GM12878 (cell line): Measurements from ENCODE around the gene SPCS3. TPM values are rescaled to one million over a fixed set of nuclear protein-coding genes. Genes with fewer than 3 reads are reported as not detected.

ENCODE experiments used
- ATAC-seq: fragments of 200-7000 bp; cut with Tn5 transposase; 3 replicates; pipeline ENCODE4 v1.9.1; 2020; ENCODE audit warnings: mild to moderate bottlenecking, moderate library complexity
- BruUV-seq: library from RNA; stranded (reverse); fragments of 400-500 nt; replicated peaks from 2 replicates; lab custom pipeline; 2021; lab: Mats Ljungman, UMichigan
- CTCF ChIA-PET: fragments of 300-600 bp; sonication (Branson Sonifier 250); formaldehyde crosslinking; extraction: SDS; loops from one replicate; lab custom pipeline; 2021; ENCODE audit warnings: inconsistent platforms; lab: Yijun Ruan, JAX
- POLR2A ChIA-PET: fragments of 350-600 bp; formaldehyde crosslinking; extraction: SDS; loops from one replicate; lab custom pipeline; 2021; ENCODE audit warnings: inconsistent platforms; lab: Charles Lee
- RAD21 ChIA-PET: fragments of 300-600 bp; sonication (Branson Sonifier 250); formaldehyde crosslinking; loops from one replicate; lab custom pipeline; 2023; ENCODE audit warnings: antibody characterized with exemption; ENCODE audit not compliant: unreplicated experiment; lab: Charles Lee
- SMC1A ChIA-PET: fragments of 300-600 bp; sonication (Branson Sonifier 250); formaldehyde crosslinking; loops from one replicate; lab custom pipeline; 2023; ENCODE audit not compliant: unreplicated experiment, uncharacterized antibody; lab: Charles Lee
- DNase-seq: peaks from one replicate; pipeline ENCODE4 v3.0.0-alpha.2; 2011; ENCODE audit warnings: low read depth, low spot score
- FAIRE-seq: peaks from 3 replicates; lab custom pipeline; 2011; peaks lifted over from hg19 to GRCh38; lab: Jason Lieb, UNC
- H2AFZ ChIP-seq: 2 replicates; pipeline ENCODE4 v1.6.0; 2011; ENCODE audit warnings: low read depth, low read length, control low read depth; ENCODE audit not compliant: control insufficient read depth
- H3K27ac ChIP-seq: 2 replicates; pipeline ENCODE4 v1.5.1; 2011; ENCODE audit warnings: control low read depth; ENCODE audit not compliant: control insufficient read depth, insufficient read depth
- H3K27me3 ChIP-seq, 2 experiments: replicated peaks in 1 of 2; 2 replicates each; pipeline versions ENCODE4 v1.6.0 to v1.6.1; 2011; ENCODE audit warnings: low read length in 1 of 2; ENCODE audit not compliant: control insufficient read depth in 2 of 2, insufficient read depth in 2 of 2
- H3K36me3 ChIP-seq, 2 experiments: 2 replicates each; pipeline ENCODE4 v1.5.1; 2011; ENCODE audit warnings: low read length in 1 of 2; ENCODE audit not compliant: control insufficient read depth in 2 of 2, insufficient read depth in 2 of 2
- H3K4me1 ChIP-seq: 2 replicates; pipeline ENCODE4 v1.6.1; 2011; ENCODE audit warnings: mild to moderate bottlenecking, low read length, moderate library complexity, mixed read lengths; ENCODE audit not compliant: control insufficient read depth, insufficient read depth
- H3K4me2 ChIP-seq: 2 replicates; pipeline ENCODE4 v1.6.0; 2011; ENCODE audit warnings: control low read depth; ENCODE audit not compliant: control insufficient read depth, insufficient read depth
- H3K4me3 ChIP-seq: fragments of 200-600 bp; sonication (generic); 2 replicates; pipeline ENCODE4 v1.5.1; 2016
- H3K79me2 ChIP-seq: 2 replicates; pipeline ENCODE4 v1.6.0; 2011; ENCODE audit warnings: low read length; ENCODE audit not compliant: control insufficient read depth, insufficient read depth
- H3K9ac ChIP-seq: 2 replicates; pipeline ENCODE4 v1.8.0; 2011; ENCODE audit warnings: low read length, control low read depth, mixed read lengths; ENCODE audit not compliant: control insufficient read depth, insufficient read depth
- H3K9me3 ChIP-seq: replicated peaks from 3 replicates; pipeline ENCODE4 v1.5.1; 2011; ENCODE audit warnings: mild to moderate bottlenecking, low read length; ENCODE audit not compliant: control insufficient read depth, insufficient read depth
- H4K20me1 ChIP-seq: 2 replicates; pipeline ENCODE4 v1.6.0; 2011; ENCODE audit not compliant: control insufficient read depth, insufficient read depth
- EZH2 ChIP-seq: IDR thresholded peaks from 2 replicates; pipeline ENCODE4 v1.6.1; 2012; ENCODE audit warnings: low read depth, mild to moderate bottlenecking, control low read depth, inconsistent platforms, low read length, borderline replicate concordance; ENCODE audit not compliant: control insufficient read depth
- IRF5 ChIP-seq: fragments of 450-650 bp; IDR thresholded peaks from 2 replicates; pipeline ENCODE4 v1.6.1; 2017; ENCODE audit warnings: borderline replicate concordance
- KDM1A ChIP-seq: fragments of 200-600 bp; sonication (generic); IDR thresholded peaks from 2 replicates; pipeline ENCODE4 v1.6.1; 2016; ENCODE audit warnings: borderline replicate concordance
- MAX ChIP-seq: IDR thresholded peaks from 2 replicates; pipeline ENCODE4 v1.6.1; 2012; ENCODE audit warnings: low read depth, low read length, improper control_type of control experiment
- NFYA ChIP-seq: IDR thresholded peaks from 2 replicates; pipeline ENCODE4 v1.6.1; 2011; ENCODE audit warnings: low read depth, mild to moderate bottlenecking, low read length, improper control_type of control experiment, borderline replicate concordance
- REST ChIP-seq: IDR thresholded peaks from 2 replicates; pipeline ENCODE4 v1.6.1; 2012; ENCODE audit warnings: mild to moderate bottlenecking, low read depth, low read length
- SIN3A ChIP-seq: IDR thresholded peaks from 2 replicates; pipeline ENCODE4 v1.6.1; 2012; ENCODE audit warnings: low read depth, low read length, improper control_type of control experiment
- SREBF2 ChIP-seq: IDR thresholded peaks from 2 replicates; pipeline ENCODE4 v1.6.1; 2012; ENCODE audit warnings: mild to moderate bottlenecking, low read length
- USF2 ChIP-seq: IDR thresholded peaks from 2 replicates; pipeline ENCODE4 v1.6.1; 2011; ENCODE audit warnings: low read depth, low read length, improper control_type of control experiment, borderline replicate concordance
- WGBS: methylation state at CpG from one replicate; pipeline ENCODE4 v1.1.6; 2016; ENCODE audit warnings: low lambda C conversion rate; ENCODE audit not compliant: insufficient replicate concordance, insufficient coverage; ENCODE audit errors: missing lambda C conversion rate; 5-methylcytosine and 5-hydroxymethylcytosine counted together
- in situ Hi-C: fragments of 300-500 bp; cut with MboI; formaldehyde crosslinking; loops from 9 replicates; pipeline ENCODE4 v1.14.3; 2018; ENCODE audit warnings: mixed read lengths
- intact Hi-C: fragments of 100-400 bp; cut with micrococcal nuclease; formaldehyde crosslinking; loops from one replicate; pipeline ENCODE4 v1.14.2; 2022; ENCODE audit not compliant: unreplicated experiment
- polyA plus RNA-seq, 11 experiments: library from polyadenylated mRNA; depleted of rRNA in 4 of 11; unstranded in 6 of 11; stranded (reverse) in 5 of 11; fragments of >200 nt; fragmentation: Nextera tagmentation in 4 of 11; fragmentation: Illumina TruSeq in 1 of 11; extraction: Ambion mirVana in 4 of 11; extraction: Trizol in 1 of 11; gene quantifications; 1 replicate in 1 of 11; 2 replicates in 10 of 11; pipeline versions ENCODE4 v1.2.1 to v1.2.3, GENCODE V29; 2011 to 2016; ENCODE audit warnings: inconsistent platforms in 2 of 11, missing spikeins in 2 of 11, low read depth in 1 of 11
- total RNA-seq, 4 experiments: library from RNA; depleted of rRNA in 3 of 4; stranded (reverse); fragments of >200 nt in 3 of 4; fragmentation: Illumina TruSeq in 1 of 4; extraction: Trizol in 1 of 4; gene quantifications; 2 replicates each; pipeline versions ENCODE4 v1.2.1 to v1.2.3, GENCODE V29; 2013 to 2021
- TF ChIP-seq, protein P1 (sequence below): fragments of 450-650 bp; formaldehyde crosslinking; IDR thresholded peaks from 2 replicates; pipeline ENCODE4 v1.5.0; 2022; ENCODE audit warnings: mild to moderate bottlenecking, missing genetic modification characterization
- TF ChIP-seq, protein P2 (sequence below): fragments of 450-650 bp; IDR thresholded peaks from 2 replicates; pipeline ENCODE4 v1.6.1; 2014; ENCODE audit warnings: mild to moderate bottlenecking

The SPCS3 gene
- total and polyA plus RNA-seq, 10 of the 15 experiments (the other 5 are each of a cell fraction or from before 2014, with no cell fraction given): 50.0 to 151 (median 76.4) TPM

- H3K27me3 ChIP-seq: no peaks in the 10 kb centered on the region
- WGBS: 100% methylated on average over 1 of the region's 1 CpG
- no peak for ATAC-seq
- ChIA-PET SMC1A (interaction anchor here (2.2 kb wide), 1 partner anchor 11 kb away, joined by 10 read pairs; no protein-coding TSS in a partner anchor), POLR2A (no interaction called here), CTCF (no interaction called here), RAD21 (no interaction called here)
- no peak for DNase-seq
- FAIRE-seq: no peak
- H3K9me3 ChIP-seq: no peaks in the 10 kb centered on the region
- H3K9ac ChIP-seq: no peak overlapping the region
- no TSS peak for BruUV-seq
- H3K4me3 ChIP-seq: no peak overlapping the region
- intact Hi-C loops: no loop called here
- H3K27ac ChIP-seq: no peak overlapping the region
- H3K4me2 ChIP-seq: no peak overlapping the region
- H2AFZ ChIP-seq: no peak overlapping the region
- peaks cover 2% of the 10 kb centered on the region for H4K20me1 ChIP-seq
- H3K36me3 ChIP-seq: peaks cover 0 to 3% of the 10 kb centered on the region in 2 experiments; a peak in 1 of 4 replicates
- in situ Hi-C loops: loop anchor here (10.0 to 25.0 kb wide), 3 partner anchors 298 to 773 kb away; no protein-coding TSS in a partner anchor
- H3K79me2 ChIP-seq: no peaks in the 10 kb centered on the region
- H3K4me1 ChIP-seq: no peaks in the 10 kb centered on the region
- TF ChIP-seq, protein P1, sequence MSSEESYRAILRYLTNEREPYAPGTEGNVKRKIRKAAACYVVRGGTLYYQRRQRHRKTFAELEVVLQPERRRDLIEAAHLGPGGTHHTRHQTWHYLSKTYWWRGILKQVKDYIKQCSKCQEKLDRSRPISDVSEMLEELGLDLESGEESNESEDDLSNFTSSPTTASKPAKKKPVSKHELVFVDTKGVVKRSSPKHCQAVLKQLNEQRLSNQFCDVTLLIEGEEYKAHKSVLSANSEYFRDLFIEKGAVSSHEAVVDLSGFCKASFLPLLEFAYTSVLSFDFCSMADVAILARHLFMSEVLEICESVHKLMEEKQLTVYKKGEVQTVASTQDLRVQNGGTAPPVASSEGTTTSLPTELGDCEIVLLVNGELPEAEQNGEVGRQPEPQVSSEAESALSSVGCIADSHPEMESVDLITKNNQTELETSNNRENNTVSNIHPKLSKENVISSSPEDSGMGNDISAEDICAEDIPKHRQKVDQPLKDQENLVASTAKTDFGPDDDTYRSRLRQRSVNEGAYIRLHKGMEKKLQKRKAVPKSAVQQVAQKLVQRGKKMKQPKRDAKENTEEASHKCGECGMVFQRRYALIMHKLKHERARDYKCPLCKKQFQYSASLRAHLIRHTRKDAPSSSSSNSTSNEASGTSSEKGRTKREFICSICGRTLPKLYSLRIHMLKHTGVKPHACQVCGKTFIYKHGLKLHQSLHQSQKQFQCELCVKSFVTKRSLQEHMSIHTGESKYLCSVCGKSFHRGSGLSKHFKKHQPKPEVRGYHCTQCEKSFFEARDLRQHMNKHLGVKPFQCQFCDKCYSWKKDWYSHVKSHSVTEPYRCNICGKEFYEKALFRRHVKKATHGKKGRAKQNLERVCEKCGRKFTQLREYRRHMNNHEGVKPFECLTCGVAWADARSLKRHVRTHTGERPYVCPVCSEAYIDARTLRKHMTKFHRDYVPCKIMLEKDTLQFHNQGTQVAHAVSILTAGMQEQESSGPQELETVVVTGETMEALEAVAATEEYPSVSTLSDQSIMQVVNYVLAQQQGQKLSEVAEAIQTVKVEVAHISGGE (CRISPR knock-in tag): no peak
- TF ChIP-seq SREBF2 (no peak), EZH2 (no peak), KDM1A (no peak), MAX (no peak), SIN3A (no peak), USF2 (no peak), REST (no peak), IRF5 (no peak), NFYA (no peak)
- TF ChIP-seq, protein P2, sequence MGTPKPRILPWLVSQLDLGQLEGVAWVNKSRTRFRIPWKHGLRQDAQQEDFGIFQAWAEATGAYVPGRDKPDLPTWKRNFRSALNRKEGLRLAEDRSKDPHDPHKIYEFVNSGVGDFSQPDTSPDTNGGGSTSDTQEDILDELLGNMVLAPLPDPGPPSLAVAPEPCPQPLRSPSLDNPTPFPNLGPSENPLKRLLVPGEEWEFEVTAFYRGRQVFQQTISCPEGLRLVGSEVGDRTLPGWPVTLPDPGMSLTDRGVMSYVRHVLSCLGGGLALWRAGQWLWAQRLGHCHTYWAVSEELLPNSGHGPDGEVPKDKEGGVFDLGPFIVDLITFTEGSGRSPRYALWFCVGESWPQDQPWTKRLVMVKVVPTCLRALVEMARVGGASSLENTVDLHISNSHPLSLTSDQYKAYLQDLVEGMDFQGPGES: no peak
Measured at GRCh38 chr4:176335421-176335820, 15.7 kb downstream of the SPCS3 start.
